NCI-H526 (cell line): ENCODE results near the gene DNTT.

ENCODE experiments used
- DNase-seq, 2 experiments: peaks; one replicate each; lab custom pipeline; 2025; lab: John Stamatoyannopoulos, UW

The DNTT gene

GRCh38 chr10:96377816-96378294, 73.6 kb downstream of the DNTT start:
- DNase-seq, result no peak

- DNase-seq, result no peak
Measured at GRCh38 chr10:96378741-96379140, 74.5 kb downstream of the DNTT start.

GRCh38 chr10:96379758-96380157, 75.5 kb downstream of the DNTT start:
- DNase-seq, result no peak

GRCh38 chr10:96380821-96381220, 76.6 kb downstream of the DNTT start:
- DNase-seq, result no peak

GRCh38 chr10:96384506-96384905, 80.3 kb downstream of the DNTT start:
- no peak for DNase-seq

- DNase-seq, result no peak
Measured at GRCh38 chr10:96387161-96387560, 82.9 kb downstream of the DNTT start.

GRCh38 chr10:96387601-96388000, 83.4 kb downstream of the DNTT start:
- DNase-seq, result no peak
